Body of pancreas (tissue), 4 donors: ENCODE measurements around the gene CFAP97D2. TPM values are rescaled to one million over a fixed set of nuclear protein-coding genes. Genes with fewer than 3 reads are reported as not detected.

Source experiments
- ATAC-seq: fragments of 150-250 bp; one replicate; pipeline ENCODE4 v1.9.1; 2016
- DNase-seq, 4 donors: peaks; one replicate each; pipeline ENCODE4 v3.0.0-alpha.2; 2019
- H3K27ac ChIP-seq, 4 donors: fragments of 200-600 bp; sonication (generic); 1 replicate in 3 of 4; 2 replicates in 1 of 4; pipeline versions ENCODE4 v1.5.1 to v1.6.1; 2016 to 2019; ENCODE audit warnings: mild to moderate bottlenecking in 1 of 4, mixed read lengths in 1 of 4, moderate library complexity in 1 of 4
- H3K27me3 ChIP-seq, 2 donors: fragments of 200-600 bp; sonication (generic); one replicate each; pipeline ENCODE4 v1.6.0; 2016; ENCODE audit warnings: mild to moderate bottlenecking in 1 of 2
- H3K36me3 ChIP-seq, 2 donors: fragments of 200-600 bp; sonication (generic); replicated peaks in 1 of 2; 2 replicates each; pipeline ENCODE4 v1.5.1; 2016; ENCODE audit warnings: low read depth in 2 of 2; ENCODE audit not compliant: insufficient read depth in 1 of 2
- H3K4me1 ChIP-seq: fragments of 200-600 bp; sonication (generic); one replicate; pipeline ENCODE4 v1.6.0; 2016
- H3K4me3 ChIP-seq, 2 donors: fragments of 200-600 bp; sonication (generic); 1 replicate in 1 of 2; 2 replicates in 1 of 2; pipeline ENCODE4 v1.5.1; 2016 to 2019
- H3K9me3 ChIP-seq, 3 donors: fragments of 200-600 bp; sonication (generic); 1 replicate in 2 of 3; 2 replicates in 1 of 3; pipeline ENCODE4 v1.5.1; 2016
- POLR2A ChIP-seq, 3 donors: fragments of 450-650 bp; IDR thresholded peaks; one replicate each; pipeline ENCODE4 v1.6.1; 2016; ENCODE audit warnings: antibody characterized with exemption in 3 of 3, mild to moderate bottlenecking in 2 of 3
- WGBS, 2 donors: methylation state at CpG; one replicate each; pipeline ENCODE4 v1.1.5; 2017; 5-methylcytosine and 5-hydroxymethylcytosine counted together
- intact Hi-C: fragments of 100-400 bp; cut with DNase I; formaldehyde crosslinking; loops from one replicate; pipeline ENCODE4 v1.15.1; 2023
- total RNA-seq, 2 donors: library from RNA; depleted of rRNA; stranded (reverse); fragments of >200 nt; gene quantifications; one replicate each; pipeline ENCODE4 v1.1.0, GENCODE V29; 2016
- TF ChIP-seq, protein P1 (sequence below), 7 experiments: fragments of 450-650 bp in 4 of 7; fragments of 200-600 bp in 3 of 7; sonication (generic) in 3 of 7; IDR thresholded peaks; one replicate each; pipeline ENCODE4 v1.5.1; 2016 to 2019; ENCODE audit warnings: antibody characterized with exemption in 7 of 7

Gene CFAP97D2
- total RNA-seq, 2 donors from 2014 or later: not detected

DNA sequence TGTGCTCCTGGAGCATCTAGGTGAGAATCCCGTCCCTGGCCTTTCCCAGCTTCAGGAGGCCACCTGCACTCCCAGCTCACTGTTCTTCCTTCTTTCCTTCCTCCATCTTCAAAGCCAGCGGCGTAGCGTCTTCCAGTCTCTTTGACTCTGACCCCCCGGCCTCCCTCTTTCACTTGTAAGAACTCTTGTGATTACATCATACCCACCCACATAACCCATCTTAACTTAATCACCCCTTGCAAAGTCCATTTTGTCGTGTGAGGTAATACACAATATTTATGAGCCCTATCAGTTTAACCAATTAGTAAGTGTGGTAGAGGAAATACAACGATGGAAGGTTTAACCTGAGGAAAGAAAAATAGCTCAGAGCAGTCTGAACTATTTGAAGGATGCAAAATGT lies 51.1 kb downstream of the CFAP97D2 start:
- Histone ChIP-seq H3K9me3 (no peaks in the 10 kb centered on the region), H3K36me3 (no peaks in the 10 kb centered on the region), H3K4me3 (no peak overlapping the region), H3K4me1 (peaks cover 21% of the 10 kb centered on the region), H3K27me3 (no peaks in the 10 kb centered on the region), H3K27ac (no peak overlapping the region)
- TF ChIP-seq, protein P1, sequence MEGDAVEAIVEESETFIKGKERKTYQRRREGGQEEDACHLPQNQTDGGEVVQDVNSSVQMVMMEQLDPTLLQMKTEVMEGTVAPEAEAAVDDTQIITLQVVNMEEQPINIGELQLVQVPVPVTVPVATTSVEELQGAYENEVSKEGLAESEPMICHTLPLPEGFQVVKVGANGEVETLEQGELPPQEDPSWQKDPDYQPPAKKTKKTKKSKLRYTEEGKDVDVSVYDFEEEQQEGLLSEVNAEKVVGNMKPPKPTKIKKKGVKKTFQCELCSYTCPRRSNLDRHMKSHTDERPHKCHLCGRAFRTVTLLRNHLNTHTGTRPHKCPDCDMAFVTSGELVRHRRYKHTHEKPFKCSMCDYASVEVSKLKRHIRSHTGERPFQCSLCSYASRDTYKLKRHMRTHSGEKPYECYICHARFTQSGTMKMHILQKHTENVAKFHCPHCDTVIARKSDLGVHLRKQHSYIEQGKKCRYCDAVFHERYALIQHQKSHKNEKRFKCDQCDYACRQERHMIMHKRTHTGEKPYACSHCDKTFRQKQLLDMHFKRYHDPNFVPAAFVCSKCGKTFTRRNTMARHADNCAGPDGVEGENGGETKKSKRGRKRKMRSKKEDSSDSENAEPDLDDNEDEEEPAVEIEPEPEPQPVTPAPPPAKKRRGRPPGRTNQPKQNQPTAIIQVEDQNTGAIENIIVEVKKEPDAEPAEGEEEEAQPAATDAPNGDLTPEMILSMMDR (IDR thresholded peaks at IDR 0.05): no peak
- WGBS, 2 donors: 48 to 57% methylated on average over 7 of the region's 7 CpGs
- no peak for ATAC-seq
- intact Hi-C loops: no loop called here
- no peak for DNase-seq

DNA sequence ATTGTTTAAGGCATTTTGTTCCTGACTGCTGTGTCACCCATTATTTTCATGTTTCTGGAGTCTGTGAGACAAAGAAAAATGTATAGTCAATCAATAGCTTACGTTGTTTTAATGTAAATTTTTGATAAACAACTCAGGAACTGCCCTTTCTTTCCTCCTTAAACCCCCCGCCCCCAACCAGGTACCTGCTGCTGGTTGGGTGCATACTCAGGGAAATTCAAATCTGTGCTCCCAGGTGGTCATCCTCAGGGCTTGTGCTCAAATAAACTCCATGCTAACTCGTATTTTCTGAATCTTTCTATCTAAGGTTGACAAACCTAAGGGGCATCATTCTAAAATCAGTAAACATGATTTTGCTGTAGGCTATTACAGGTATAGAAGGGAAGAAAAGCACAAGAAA lies 51.5 kb downstream of the CFAP97D2 start:
- TF ChIP-seq, protein P1 (IDR thresholded peaks at IDR 0.05): no peak
- TF ChIP-seq POLR2A (IDR thresholded peaks at IDR 0.05): no peak
- intact Hi-C loops: no loop called here
- peaks cover 20% of the 10 kb centered on the region for H3K4me1 ChIP-seq
- H3K27me3 ChIP-seq: no peaks in the 10 kb centered on the region
- H3K36me3 ChIP-seq: no peaks in the 10 kb centered on the region
- WGBS, 2 donors: 26 to 40% methylated on average over 3 of the region's 3 CpGs
- H3K27ac ChIP-seq: no peak overlapping the region
- ATAC-seq: no peak
- H3K4me3 ChIP-seq: no peak overlapping the region
- no peak for DNase-seq
- H3K9me3 ChIP-seq: no peaks in the 10 kb centered on the region

DNA sequence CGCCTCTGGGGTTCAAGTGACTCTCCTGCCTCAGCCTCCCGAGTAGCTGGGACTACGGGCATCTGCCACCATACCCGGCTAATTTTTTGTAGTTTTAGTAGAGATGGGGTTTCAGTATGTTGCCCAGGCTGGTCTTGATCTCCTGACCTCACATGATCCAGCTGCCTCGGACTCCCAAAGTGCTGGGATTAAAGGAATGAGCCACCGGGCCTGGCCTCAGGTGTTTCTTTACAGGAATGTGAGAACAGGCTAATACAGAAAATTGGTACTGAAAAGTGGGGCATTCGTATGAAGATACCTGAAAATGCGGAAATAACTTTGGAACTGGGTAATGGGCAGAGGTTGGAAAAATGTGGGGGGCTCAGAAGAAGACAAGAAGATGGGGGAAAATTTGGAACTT lies 52.8 kb downstream of the CFAP97D2 start:
- no peaks in the 10 kb centered on the region for H3K36me3 ChIP-seq
- TF ChIP-seq POLR2A (IDR thresholded peaks at IDR 0.05): no peak
- TF ChIP-seq, protein P1 (IDR thresholded peaks at IDR 0.05): no peak
- ATAC-seq: no peak
- no peaks in the 10 kb centered on the region for H3K9me3 ChIP-seq
- no peaks in the 10 kb centered on the region for H3K27me3 ChIP-seq
- intact Hi-C loops: no loop called here
- H3K4me1 ChIP-seq: peaks cover 14% of the 10 kb centered on the region
- no peak overlapping the region for H3K27ac ChIP-seq
- H3K4me3 ChIP-seq: no peak overlapping the region
- 72 to 80% methylated on average over 8 of the region's 8 CpGs for WGBS, 2 donors
- DNase-seq: no peak

DNA sequence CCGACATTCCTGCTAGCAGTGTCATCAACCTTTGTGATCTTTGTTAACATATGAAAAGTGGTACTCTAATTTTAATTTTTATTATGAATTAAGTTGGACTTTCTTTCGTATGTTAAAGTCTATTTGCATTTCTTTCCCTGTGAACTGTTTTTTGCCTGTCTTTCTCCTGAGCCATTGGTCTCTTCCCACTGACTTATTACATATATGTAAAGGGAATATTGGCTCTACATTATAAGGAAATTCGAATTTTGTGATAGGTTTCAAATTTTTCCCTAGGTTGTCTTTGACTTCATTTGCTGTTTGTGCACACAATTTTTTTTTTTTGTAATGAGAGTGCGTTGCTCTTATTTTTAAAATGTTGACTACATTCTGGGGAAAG lies 55.2 kb downstream of the CFAP97D2 start:
- Histone ChIP-seq H3K36me3 (peaks cover 13% of the 10 kb centered on the region in 2 donors), H3K4me1 (peaks cover 12% of the 10 kb centered on the region), H3K4me3 (no peak overlapping the region), H3K27me3 (no peaks in the 10 kb centered on the region), H3K27ac (peak overlapping the region; percentile 73 to 91 (median 80)), H3K9me3 (no peaks in the 10 kb centered on the region)
- TF ChIP-seq, protein P1 (IDR thresholded peaks at IDR 0.05): no peak
- TF ChIP-seq POLR2A (IDR thresholded peaks at IDR 0.05): no peak
- intact Hi-C loops: no loop called here
- 49 to 53% methylated on average over 4 of the region's 4 CpGs for WGBS, 2 donors
- ATAC-seq: no peak
- no peak for DNase-seq

DNA sequence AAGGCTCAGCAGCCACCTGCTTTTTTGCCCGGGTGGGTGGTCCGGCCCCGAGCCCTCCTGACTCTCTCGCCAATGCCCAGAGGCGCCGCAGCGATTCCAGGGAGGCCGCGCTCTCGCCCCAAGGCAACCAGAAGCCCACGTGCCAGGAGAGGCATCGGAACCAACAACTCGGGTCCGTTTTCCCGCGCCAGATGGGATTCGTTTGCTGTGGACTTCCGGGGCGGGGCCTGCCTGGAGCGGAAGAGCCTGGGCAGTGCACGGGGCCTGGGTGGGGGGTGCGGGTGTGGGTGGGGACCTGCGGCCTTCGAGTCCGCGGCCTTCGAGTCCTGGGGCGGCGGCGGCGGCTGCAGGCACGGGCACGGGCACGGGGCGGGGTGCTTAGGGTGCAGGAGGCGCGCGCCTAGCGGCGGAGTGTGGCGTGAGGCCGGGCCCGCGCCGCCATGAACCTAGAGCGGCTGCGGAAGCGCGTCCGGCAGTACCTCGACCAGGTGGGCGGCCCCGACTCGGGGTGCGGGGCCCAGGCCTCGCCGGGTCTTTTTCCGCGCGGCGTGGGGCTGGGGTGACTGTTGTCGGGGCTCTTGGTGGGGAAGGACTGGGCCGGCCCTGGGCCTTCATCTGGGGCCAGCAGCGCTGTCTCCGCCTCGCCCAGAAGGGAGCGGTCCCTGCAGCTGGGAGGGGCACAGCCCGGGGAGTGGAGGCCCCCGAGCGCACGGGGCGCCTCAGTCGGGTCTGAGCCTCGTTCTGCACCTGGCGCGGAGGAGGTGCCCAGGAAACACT lies 55.8 kb downstream of the CFAP97D2 start, which contains the start of gene CDC16:
TSS of gene CDC16 (plus strand) at position 253 of the 777 bp plus-strand sequence. CDS start at position 441, 188 bp downstream.
- Histone ChIP-seq H3K9me3 (no peaks in the 10 kb centered on the region), H3K27me3 (no peaks in the 10 kb centered on the region), H3K4me1 (peaks cover 12% of the 10 kb centered on the region), H3K36me3 (peaks cover 13 to 17% of the 10 kb centered on the region in 2 donors), H3K27ac (peak within 1 kb of the TSS; percentile 73 to 91 (median 80)), H3K4me3 (peak within 1 kb of the TSS; percentile 61 to 85)
- intact Hi-C loops: no loop called here
- ATAC-seq: peak; percentile 99
- DNase-seq: peak; percentile 94 to 96 (median 95)
- TF ChIP-seq POLR2A (IDR thresholded peaks at IDR 0.05): peak; percentile 55 to 74 (median 60)
- TF ChIP-seq, protein P1 (IDR thresholded peaks at IDR 0.05): peak in 5 of 7 experiments; percentile 20 to 54 (median 41)
- 1% methylated on average over 27 to 63 of the region's 76 CpGs for WGBS, 2 donors
